Measurements from ENCODE around the gene SLMAP. TPM values are rescaled to one million over a fixed set of nuclear protein-coding genes. Genes with fewer than 3 reads are reported as not detected.

Gene SLMAP
- total RNA-seq, 2 experiments from 2014 or later = 51.2 to 52.8 TPM

DNA sequence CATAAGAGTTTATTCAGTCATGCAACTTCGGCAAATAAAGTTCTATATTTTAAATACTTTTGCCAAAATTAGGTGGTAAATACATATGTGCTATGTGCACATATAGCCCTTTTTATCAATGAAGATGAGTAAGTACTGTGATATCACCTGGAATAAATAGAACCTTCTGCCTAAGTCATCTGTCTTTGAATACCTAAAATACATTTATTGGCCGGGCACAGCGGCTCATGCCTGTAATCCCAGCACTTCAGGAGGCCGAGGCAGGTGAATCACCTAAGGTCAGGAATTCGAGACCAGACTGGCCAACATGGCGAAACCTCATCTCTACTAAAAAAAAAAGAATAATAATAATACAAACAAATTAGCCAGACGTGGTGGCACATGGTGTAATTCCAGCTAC lies 178.3 kb downstream of the SLMAP start:
- no peaks in the 10 kb centered on the region for H3K4me1 Mint-ChIP-seq

DNA sequence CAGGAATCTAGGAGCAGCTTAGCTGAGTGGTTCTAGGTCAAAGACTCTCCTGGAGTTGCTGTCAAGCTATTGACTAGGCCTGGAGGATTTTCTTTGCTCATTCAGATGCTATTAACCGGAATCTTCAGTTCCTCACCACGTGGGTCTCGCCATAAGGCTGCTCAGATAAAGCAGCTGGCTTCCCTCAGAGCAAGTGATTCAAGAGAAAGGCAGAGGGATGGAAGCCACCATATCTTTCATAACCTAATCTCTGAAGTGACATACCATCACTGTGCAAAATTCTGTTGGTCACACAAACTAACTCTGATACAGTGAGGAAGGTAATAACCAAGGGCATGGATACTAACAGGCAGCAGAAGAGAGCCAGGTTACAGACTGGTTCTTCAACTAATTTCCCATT lies 179.4 kb downstream of the SLMAP start:
- no peaks in the 10 kb centered on the region for H3K27me3 Mint-ChIP-seq
- H3K9me3 Mint-ChIP-seq = peaks cover 2% of the 10 kb centered on the region
- peaks cover 14% of the 10 kb centered on the region for H3K36me3 Mint-ChIP-seq
- no peaks in the 10 kb centered on the region for H3K4me1 Mint-ChIP-seq
- H3K27ac Mint-ChIP-seq = no peak overlapping the region
- H3K4me3 Mint-ChIP-seq = no peak overlapping the region
- DNase-seq = no peak

More for the DNA sequence above, 178.3 kb downstream of the SLMAP start:
- DNase-seq = no peak
- no peaks in the 10 kb centered on the region for H3K9me3 Mint-ChIP-seq
- H3K27ac Mint-ChIP-seq = no peak overlapping the region
- H3K36me3 Mint-ChIP-seq = peaks cover 12% of the 10 kb centered on the region
- no peaks in the 10 kb centered on the region for H3K27me3 Mint-ChIP-seq
- no peak overlapping the region for H3K4me3 Mint-ChIP-seq

DNA sequence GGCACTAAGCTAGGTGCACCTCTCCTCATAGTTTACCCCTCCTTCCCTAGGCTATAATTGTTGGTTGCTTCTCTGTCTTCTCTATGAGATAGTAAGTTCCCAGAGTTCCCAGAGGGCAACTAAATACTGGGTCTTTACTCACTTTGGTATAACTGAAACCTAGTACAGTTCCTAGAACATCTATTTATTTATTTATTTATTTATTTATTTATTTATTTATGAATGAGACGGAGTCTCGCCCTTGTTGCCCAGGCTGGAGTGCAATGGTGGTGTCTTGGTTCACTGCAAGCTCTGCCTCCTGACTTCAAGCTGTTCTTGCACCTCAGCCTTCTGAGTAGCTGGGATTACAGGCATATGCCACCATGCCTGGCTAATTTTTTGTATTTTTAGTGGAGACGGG lies 181.0 kb downstream of the SLMAP start:
- no peak for DNase-seq
- Mint-ChIP-seq H3K27ac (no peak overlapping the region), H3K4me1 (no peaks in the 10 kb centered on the region), H3K9me3 (peaks cover 8% of the 10 kb centered on the region), H3K27me3 (no peaks in the 10 kb centered on the region), H3K36me3 (peaks cover 18% of the 10 kb centered on the region), H3K4me3 (no peak overlapping the region)

DNA sequence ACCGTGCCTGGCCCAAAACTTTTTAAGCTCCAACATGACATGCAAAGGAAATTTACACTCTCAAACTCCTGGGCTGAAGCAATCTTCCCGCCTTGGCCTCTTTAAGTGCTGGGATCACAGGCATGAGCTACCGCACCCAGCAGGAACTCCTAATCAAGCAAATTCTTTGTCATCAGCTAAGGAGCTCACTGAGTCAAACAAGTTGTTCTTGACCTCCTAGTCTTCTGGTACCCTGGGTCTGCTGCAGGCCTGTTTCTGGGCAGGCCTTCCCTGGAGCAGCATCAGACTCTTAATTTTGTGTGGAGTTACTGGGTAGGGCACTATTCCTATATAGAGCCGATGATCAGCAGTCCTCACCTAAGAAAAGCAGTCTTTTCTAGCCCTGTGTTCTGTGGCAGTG lies 183.7 kb downstream of the SLMAP start:
- Mint-ChIP-seq H3K36me3 (peaks cover 9% of the 10 kb centered on the region), H3K4me3 (no peak overlapping the region), H3K27me3 (no peaks in the 10 kb centered on the region), H3K4me1 (no peaks in the 10 kb centered on the region), H3K27ac (no peak overlapping the region), H3K9me3 (peaks cover 8% of the 10 kb centered on the region)
- no peak for DNase-seq

DNA sequence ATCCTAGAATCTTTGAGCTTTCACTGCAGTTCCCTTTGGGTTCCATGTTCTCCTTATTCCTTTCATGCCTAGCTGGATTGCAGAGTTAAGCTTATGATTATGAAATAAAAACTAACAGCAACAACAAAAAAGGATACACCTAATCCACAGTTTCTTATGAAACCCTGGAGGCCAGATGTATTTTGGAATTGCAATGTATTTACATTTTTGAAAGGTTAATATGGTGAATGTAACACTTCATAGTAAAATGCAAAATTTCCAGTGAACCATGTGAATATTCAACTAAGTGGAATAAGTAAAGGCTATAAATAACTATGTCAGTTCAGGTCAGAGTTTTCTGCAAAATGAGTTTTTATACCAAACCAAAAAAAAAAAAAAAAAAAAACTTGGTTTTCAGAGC lies 186.3 kb downstream of the SLMAP start:
- Mint-ChIP-seq H3K4me1 (no peaks in the 10 kb centered on the region), H3K9me3 (peaks cover 8% of the 10 kb centered on the region)

DNA sequence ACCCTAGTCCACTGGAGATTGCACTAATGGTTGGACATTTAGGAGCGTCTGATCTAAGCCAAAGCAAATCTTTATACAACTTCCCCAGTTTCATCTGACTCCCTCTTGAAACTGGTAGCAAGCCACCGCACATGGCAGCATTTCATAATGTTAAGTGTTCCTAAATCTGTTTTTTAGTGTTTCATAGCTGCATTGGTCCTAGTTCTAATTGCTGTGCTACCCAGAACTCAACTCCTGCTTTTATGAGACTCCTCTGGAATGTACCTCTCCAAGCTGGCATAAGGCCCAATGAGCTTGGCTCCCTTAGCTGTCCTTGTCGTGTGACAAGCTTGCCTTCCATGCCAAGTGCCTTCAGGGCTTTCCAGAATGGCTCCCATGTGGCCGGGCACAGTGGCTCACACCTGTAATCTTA lies 186.8 kb downstream of the SLMAP start:
- Mint-ChIP-seq H3K27me3 (no peaks in the 10 kb centered on the region), H3K27ac (no peak overlapping the region), H3K36me3 (peaks cover 9% of the 10 kb centered on the region), H3K4me1 (no peaks in the 10 kb centered on the region), H3K9me3 (peaks cover 8% of the 10 kb centered on the region), H3K4me3 (no peak overlapping the region)
- DNase-seq = no peak

More for the DNA sequence above, 186.3 kb downstream of the SLMAP start:
- no peaks in the 10 kb centered on the region for H3K27me3 Mint-ChIP-seq
- no peak overlapping the region for H3K4me3 Mint-ChIP-seq
- no peak overlapping the region for H3K27ac Mint-ChIP-seq
- peaks cover 9% of the 10 kb centered on the region for H3K36me3 Mint-ChIP-seq
- DNase-seq = no peak

DNA sequence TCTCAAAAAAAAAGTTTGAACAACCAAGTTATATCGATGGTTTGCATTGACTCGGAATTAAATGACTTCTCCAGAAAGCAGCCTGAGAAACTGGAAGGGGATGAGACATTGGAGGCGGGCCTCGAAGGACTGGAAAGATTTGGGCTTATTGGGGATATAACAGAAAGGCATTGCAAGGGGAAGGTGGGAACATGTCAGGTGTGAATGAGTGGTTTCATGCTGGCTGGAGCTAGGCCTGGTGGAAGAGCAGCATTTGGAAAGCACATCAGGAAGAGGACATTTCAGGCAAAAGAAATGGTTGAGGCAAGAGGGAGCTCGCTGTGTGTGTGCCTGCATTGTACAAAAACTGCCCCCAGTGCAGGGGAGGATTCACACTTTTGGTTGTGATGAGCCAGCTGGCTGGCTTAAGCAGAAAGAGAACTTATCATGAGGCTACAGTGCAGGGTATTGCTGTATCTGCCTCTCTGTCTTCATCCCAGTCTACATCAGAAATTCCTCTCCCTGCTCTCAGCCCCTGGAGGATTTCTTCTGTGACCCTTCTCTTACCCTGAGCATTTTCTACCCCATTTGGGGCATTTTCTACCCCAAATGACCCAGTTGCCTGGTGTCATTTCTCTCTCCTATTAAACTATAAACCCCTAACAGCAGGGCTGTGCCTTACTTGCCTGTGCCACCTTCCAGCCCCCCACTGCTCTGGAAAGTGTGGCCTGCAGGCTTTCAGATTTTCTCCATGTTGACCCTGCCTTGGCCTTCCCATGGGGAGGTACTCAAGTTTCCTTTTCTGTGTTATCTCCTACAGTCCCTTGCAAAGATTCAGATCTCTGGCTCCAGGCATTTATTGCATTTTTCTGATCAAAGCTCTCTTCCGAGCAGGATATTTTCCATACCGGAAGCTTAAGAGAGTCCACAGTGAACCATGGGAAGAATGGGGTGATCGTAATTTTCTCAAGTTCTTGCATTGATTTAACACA lies 187.7 kb downstream of the SLMAP start:
- H3K4me3 Mint-ChIP-seq = no peak overlapping the region
- H3K9me3 Mint-ChIP-seq = peaks cover 8% of the 10 kb centered on the region
- DNase-seq = no peak
- no peak overlapping the region for H3K27ac Mint-ChIP-seq
- peaks cover 9% of the 10 kb centered on the region for H3K36me3 Mint-ChIP-seq
- H3K4me1 Mint-ChIP-seq = no peaks in the 10 kb centered on the region
- H3K27me3 Mint-ChIP-seq = no peaks in the 10 kb centered on the region

DNA sequence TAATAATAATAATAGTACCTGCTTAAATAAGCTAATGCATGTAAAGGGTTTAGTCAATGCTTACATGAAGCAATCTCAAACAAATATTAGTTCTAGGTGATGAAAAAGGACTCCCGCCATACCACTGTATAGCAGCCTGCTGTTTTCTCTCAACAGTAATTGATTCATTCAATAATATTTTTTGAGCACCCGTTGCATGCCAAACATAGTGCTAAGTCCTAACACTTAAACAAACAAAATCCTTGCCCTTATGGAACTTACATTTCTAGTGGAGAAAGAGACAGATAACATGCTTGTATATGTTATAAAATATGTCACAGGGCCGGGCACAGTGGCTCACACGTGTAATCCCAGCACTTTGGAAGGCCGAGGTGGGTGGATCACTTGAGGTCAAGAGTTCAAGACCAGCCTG lies 190.9 kb downstream of the SLMAP start:
- no peak for DNase-seq
- Mint-ChIP-seq H3K27me3 (no peaks in the 10 kb centered on the region), H3K27ac (no peak overlapping the region), H3K4me1 (no peaks in the 10 kb centered on the region), H3K4me3 (no peak overlapping the region), H3K9me3 (no peaks in the 10 kb centered on the region), H3K36me3 (no peaks in the 10 kb centered on the region)

DNA sequence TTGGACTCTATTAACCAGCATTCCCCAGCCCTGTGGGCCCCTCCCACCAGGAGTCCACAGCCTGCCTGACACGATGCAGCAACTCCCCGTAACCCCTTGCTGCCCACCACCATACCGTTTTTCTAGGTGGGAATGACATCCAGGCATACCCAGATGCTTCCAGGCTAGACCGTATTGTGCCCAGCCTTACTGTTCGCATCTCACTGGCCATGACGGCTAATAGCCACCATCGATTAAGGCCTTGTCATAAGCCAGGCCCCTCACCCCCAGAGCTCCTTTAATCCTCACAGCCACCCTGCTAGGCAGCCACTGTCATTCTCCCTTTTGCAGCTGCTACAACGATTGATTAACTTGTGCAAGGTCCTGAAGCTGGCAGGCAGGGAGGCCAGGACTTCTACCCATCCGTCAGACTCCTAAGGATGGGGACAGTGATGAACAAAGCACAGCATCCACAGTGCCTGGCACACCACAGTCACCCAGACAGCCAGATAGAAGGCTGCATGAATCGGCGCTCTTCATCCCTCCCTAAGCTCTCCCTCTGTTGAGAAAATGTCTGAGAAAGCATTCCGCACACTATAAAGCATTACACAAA lies 192.1 kb downstream of the SLMAP start:
- Mint-ChIP-seq H3K4me1 (no peaks in the 10 kb centered on the region), H3K36me3 (no peaks in the 10 kb centered on the region), H3K27ac (no peak overlapping the region), H3K9me3 (no peaks in the 10 kb centered on the region), H3K4me3 (no peak overlapping the region), H3K27me3 (no peaks in the 10 kb centered on the region)
- DNase-seq = no peak

DNA sequence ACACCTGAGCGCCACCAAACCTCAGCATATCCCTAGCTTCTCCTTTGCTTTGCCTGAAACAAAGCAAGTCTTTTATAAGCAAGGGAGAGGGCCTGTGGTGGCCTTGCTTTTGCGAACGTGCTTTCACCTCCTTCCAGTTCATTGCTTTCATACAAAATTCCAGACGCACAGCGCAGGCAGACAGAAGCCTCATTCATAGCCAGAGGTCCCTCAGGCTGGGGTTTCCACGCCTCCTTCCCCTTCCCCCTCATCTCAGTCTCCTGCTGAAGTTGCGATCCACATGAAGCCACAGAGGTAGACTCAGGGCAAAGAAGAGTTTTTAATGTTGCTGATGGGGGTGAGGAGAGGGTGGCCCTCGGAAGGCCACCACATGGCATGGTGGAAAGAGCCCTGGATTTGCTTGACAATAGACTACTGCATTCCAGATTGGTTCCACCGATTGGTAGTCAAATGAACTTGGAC lies 192.7 kb downstream of the SLMAP start:
- H3K4me3 Mint-ChIP-seq = no peak overlapping the region
- H3K27me3 Mint-ChIP-seq = no peaks in the 10 kb centered on the region
- no peak for DNase-seq
- H3K27ac Mint-ChIP-seq = no peak overlapping the region
- no peaks in the 10 kb centered on the region for H3K9me3 Mint-ChIP-seq
- H3K36me3 Mint-ChIP-seq = no peaks in the 10 kb centered on the region
- H3K4me1 Mint-ChIP-seq = no peaks in the 10 kb centered on the region

DNA sequence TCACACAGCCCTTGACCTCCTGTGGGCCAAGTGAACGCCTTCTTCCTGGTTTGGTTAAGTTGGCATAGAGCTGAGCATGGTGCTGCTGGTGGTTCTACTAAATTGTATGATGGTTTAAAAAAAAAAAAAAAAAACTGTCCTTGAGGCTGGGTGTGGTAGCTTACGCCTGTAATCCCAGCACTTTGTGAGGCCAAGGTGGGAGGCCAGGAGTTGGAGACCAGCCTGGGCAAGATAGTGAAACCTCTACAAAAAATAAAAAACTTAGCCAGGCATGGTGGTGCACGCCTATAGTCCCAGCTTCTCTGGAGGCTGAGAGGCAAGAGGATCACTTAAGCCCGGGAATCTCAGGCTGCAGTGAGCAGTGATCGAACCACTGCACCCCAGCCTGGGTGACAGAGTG lies 193.2 kb downstream of the SLMAP start:
- no peaks in the 10 kb centered on the region for H3K9me3 Mint-ChIP-seq
- H3K4me1 Mint-ChIP-seq = no peaks in the 10 kb centered on the region
- no peak for DNase-seq
- H3K27me3 Mint-ChIP-seq = no peaks in the 10 kb centered on the region
- no peak overlapping the region for H3K27ac Mint-ChIP-seq
- H3K36me3 Mint-ChIP-seq = no peaks in the 10 kb centered on the region
- H3K4me3 Mint-ChIP-seq = no peak overlapping the region

DNA sequence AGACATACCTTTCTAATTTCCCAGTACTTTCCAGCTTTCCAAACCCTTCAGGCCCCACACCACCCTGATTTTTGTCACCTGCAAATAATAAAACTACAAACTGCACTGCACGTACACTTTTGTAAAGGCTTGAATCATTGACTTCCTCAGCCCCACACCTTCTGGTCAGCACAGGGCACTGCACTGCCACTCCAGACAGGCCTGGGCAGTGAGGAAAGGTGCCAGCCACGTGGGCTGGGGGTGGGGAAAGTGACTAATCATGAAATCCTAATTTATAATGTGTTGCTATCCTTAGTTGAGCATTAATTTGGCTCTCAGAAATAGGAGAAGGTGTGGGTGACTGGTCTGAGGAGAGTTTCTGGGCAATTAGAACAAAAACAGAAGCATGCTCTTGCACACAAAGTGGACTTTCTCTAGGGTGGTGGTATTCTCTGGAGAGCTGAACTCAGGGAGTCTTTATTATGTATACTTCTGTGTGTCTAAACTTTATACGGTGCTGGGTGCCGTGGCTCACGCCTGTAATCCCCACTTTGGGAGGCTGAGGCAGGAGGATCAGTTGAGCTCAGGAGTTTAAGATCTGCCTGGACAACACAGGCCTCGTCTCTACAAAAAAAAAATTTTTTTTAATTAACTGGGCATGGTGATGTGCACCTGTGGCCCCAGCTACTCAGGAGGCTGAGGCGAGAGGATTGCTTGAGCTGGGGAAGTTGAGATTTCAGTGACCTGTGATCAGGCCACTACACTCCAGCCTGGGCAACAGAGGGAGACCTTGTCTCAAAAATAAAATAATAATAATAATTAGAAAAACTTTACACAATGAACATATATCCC lies 193.9 kb downstream of the SLMAP start:
- no peak for DNase-seq
- Mint-ChIP-seq H3K27me3 (no peaks in the 10 kb centered on the region), H3K4me1 (no peaks in the 10 kb centered on the region), H3K36me3 (no peaks in the 10 kb centered on the region), H3K9me3 (no peaks in the 10 kb centered on the region), H3K27ac (no peak overlapping the region), H3K4me3 (no peak overlapping the region)

DNA sequence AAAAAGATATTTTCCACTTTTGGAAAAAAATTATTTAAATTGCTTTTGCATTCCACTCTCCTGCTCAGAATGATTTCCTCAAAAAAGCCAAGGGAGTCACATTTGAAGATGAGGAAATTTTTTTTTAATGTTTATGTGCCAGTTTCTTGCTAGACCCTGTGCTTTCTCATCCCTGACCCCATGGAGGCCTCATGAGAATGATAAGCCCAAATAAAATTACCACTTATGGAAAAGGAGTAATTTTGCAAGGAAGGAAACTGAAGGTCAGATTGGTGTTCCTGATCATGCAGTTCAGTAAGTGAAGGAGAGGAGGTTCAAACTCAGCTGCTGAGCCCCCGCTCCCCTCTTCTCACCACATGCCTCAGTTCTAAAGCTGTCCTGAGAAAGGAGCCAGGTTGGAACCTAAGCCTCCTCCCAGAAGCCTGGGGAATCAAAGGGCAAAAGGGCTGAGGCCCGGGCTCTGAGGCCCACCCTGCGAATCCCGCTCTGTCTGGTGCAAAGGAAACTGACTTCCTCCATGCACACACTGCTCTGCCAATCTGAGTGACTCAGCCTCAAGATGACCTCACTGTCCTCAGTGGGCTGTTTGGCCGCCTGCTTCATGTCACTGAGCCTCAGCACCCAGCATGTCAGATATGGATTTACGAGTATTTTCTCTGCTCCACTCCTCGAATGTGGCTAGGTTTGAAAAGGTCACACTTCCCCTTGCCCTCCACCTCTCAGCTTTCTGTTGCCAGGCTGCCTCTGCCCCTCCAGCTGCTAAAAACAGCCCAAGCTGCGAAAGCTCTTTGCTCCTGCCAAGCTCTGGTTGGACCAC lies 195.2 kb downstream of the SLMAP start:
- H3K9me3 Mint-ChIP-seq = no peaks in the 10 kb centered on the region
- no peak overlapping the region for H3K27ac Mint-ChIP-seq
- no peak overlapping the region for H3K4me3 Mint-ChIP-seq
- peak; percentile 10 for DNase-seq
- H3K4me1 Mint-ChIP-seq = peaks cover 3% of the 10 kb centered on the region
- H3K27me3 Mint-ChIP-seq = no peaks in the 10 kb centered on the region
- no peaks in the 10 kb centered on the region for H3K36me3 Mint-ChIP-seq

DNA sequence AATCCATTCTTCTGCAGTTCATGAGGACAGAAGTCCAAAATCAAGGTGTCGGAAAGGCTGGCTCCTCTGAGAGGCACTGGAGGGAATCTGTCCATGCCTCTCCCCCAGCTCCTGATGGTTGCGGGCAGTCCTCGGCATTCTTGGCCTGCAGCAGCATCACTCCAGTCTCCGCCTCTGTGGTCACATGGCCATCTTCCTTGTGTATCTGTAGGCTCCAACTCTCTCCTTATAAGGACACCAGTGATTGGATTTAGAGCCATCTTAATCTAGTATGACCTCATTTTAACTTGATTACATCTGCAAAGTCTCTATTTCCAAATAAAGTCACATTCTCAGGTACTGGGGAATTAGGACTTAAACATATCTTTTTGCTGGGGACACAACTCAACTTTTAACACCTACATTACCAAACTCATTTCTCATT lies 196.1 kb downstream of the SLMAP start:
- no peak overlapping the region for H3K4me3 Mint-ChIP-seq
- H3K36me3 Mint-ChIP-seq = no peaks in the 10 kb centered on the region
- H3K27ac Mint-ChIP-seq = no peak overlapping the region
- DNase-seq = no peak
- H3K27me3 Mint-ChIP-seq = no peaks in the 10 kb centered on the region
- peaks cover 4% of the 10 kb centered on the region for H3K4me1 Mint-ChIP-seq
- no peaks in the 10 kb centered on the region for H3K9me3 Mint-ChIP-seq
